HEK293 (cell line): ENCODE results near the gene BBOX1.
"Not testable (repeated sequence)": the region's sequence is repeated elsewhere in the genome, so short reads cannot be mapped to it uniquely, and the experiment has no call there.

Experiments used
- CTCF ChIA-PET: fragments of 350-600 bp; formaldehyde crosslinking; extraction: SDS; loops from one replicate; lab custom pipeline; 2021; ENCODE audit warnings: antibody characterized with exemption; lab: Yijun Ruan, JAX
- POLR2A ChIA-PET: fragments of 300-600 bp; formaldehyde crosslinking; extraction: SDS; loops from one replicate; lab custom pipeline; 2020; ENCODE audit warnings: antibody characterized with exemption, inconsistent platforms; lab: Yijun Ruan, JAX
- H3K27ac ChIP-seq: fragments of 200-500 bp; sonication (Bioruptor generic); 2 replicates; pipeline ENCODE4 v1.5.1; 2014; ENCODE audit warnings: low read depth, low read length, control low read depth, inconsistent platforms; ENCODE audit errors: extremely low read depth
- H3K36me3 ChIP-seq, 2 experiments: fragments of 200-500 bp in 1 of 2; sonication (Bioruptor generic) in 1 of 2; 1 replicate in 1 of 2; 2 replicates in 1 of 2; pipeline ENCODE4 v1.5.1; 2014 to 2017; ENCODE audit warnings: inconsistent platforms in 2 of 2, low read length in 2 of 2; ENCODE audit not compliant: control insufficient read depth in 2 of 2, insufficient read depth in 1 of 2
- H3K4me1 ChIP-seq: fragments of 200-500 bp; sonication (Bioruptor generic); 2 replicates; pipeline ENCODE4 v1.5.1; 2014; ENCODE audit warnings: mild to moderate bottlenecking, low read length, inconsistent platforms; ENCODE audit not compliant: control insufficient read depth, insufficient read depth
- H3K4me3 ChIP-seq: 2 replicates; pipeline ENCODE4 v1.5.1; 2011; ENCODE audit warnings: low read depth, mild to moderate bottlenecking, control low read depth, low read length, moderate library complexity
- H3K9me3 ChIP-seq: fragments of 200-500 bp; sonication (Bioruptor generic); 2 replicates; pipeline ENCODE4 v1.5.1; 2014; ENCODE audit warnings: low read depth, low read length, inconsistent platforms; ENCODE audit not compliant: control insufficient read depth, insufficient read depth
- EGR2 ChIP-seq: fragments of 450-650 bp; formaldehyde crosslinking; IDR thresholded peaks from 2 replicates; pipeline ENCODE4 v1.5.1; 2016; ENCODE audit warnings: low read depth, missing biosample characterization, missing genetic modification characterization
- GFI1B ChIP-seq: fragments of 450-650 bp; formaldehyde crosslinking; IDR thresholded peaks from 2 replicates; pipeline ENCODE4 v1.5.1; 2016; ENCODE audit warnings: missing biosample characterization, missing genetic modification characterization
- PRDM1 ChIP-seq: fragments of 450-650 bp; formaldehyde crosslinking; IDR thresholded peaks from 2 replicates; pipeline ENCODE4; 2016; ENCODE audit warnings: missing biosample characterization, missing genetic modification characterization
- PRDM6 ChIP-seq: fragments of 450-650 bp; formaldehyde crosslinking; IDR thresholded peaks from 2 replicates; pipeline ENCODE4 v1.5.1; 2017; ENCODE audit warnings: missing biosample characterization, missing genetic modification characterization
- SP2 ChIP-seq: fragments of 450-650 bp; formaldehyde crosslinking; IDR thresholded peaks from 2 replicates; pipeline ENCODE4 v1.5.1; 2016; ENCODE audit warnings: missing biosample characterization, missing genetic modification characterization
- ZBTB20 ChIP-seq: fragments of 450-650 bp; formaldehyde crosslinking; IDR thresholded peaks from 2 replicates; pipeline ENCODE4 v1.5.1; 2016; ENCODE audit warnings: missing biosample characterization, missing genetic modification characterization
- ZBTB44 ChIP-seq: fragments of 450-650 bp; IDR thresholded peaks from 2 replicates; pipeline ENCODE4 v1.5.1; 2018; ENCODE audit warnings: missing biosample characterization, mild to moderate bottlenecking, missing genetic modification characterization
- ZNF132 ChIP-seq: fragments of 450-650 bp; formaldehyde crosslinking; IDR thresholded peaks from 2 replicates; pipeline ENCODE4 v1.5.1; 2017; ENCODE audit warnings: missing biosample characterization, missing genetic modification characterization, borderline replicate concordance
- ZNF133 ChIP-seq: fragments of 450-650 bp; formaldehyde crosslinking; IDR thresholded peaks from 2 replicates; pipeline ENCODE4 v1.5.1; 2016; ENCODE audit warnings: missing biosample characterization, missing genetic modification characterization
- ZNF23 ChIP-seq: fragments of 450-650 bp; formaldehyde crosslinking; IDR thresholded peaks from 2 replicates; pipeline ENCODE4 v1.5.1; 2016; ENCODE audit warnings: missing biosample characterization, missing genetic modification characterization, borderline replicate concordance
- ZNF280C ChIP-seq: fragments of 450-650 bp; formaldehyde crosslinking; IDR thresholded peaks from 2 replicates; pipeline ENCODE4 v1.5.1; 2016; ENCODE audit warnings: missing biosample characterization, missing genetic modification characterization
- ZNF335 ChIP-seq: fragments of 450-650 bp; formaldehyde crosslinking; conservative IDR thresholded peaks from 2 replicates; pipeline ENCODE4 v1.5.1; 2016; ENCODE audit warnings: missing biosample characterization, missing genetic modification characterization
- ZNF341 ChIP-seq: fragments of 450-650 bp; formaldehyde crosslinking; IDR thresholded peaks from 2 replicates; pipeline ENCODE4; 2016; ENCODE audit warnings: low read depth, missing biosample characterization, missing genetic modification characterization
- ZNF433 ChIP-seq: fragments of 450-650 bp; formaldehyde crosslinking; IDR thresholded peaks from 2 replicates; pipeline ENCODE4 v1.5.1; 2016; ENCODE audit warnings: missing biosample characterization, missing genetic modification characterization, low read depth
- ZNF473 ChIP-seq: fragments of 450-650 bp; formaldehyde crosslinking; IDR thresholded peaks from 2 replicates; pipeline ENCODE4 v1.5.1; 2017; ENCODE audit warnings: missing biosample characterization, missing genetic modification characterization
- ZNF701 ChIP-seq: fragments of 450-650 bp; formaldehyde crosslinking; IDR thresholded peaks from 2 replicates; pipeline ENCODE4 v1.5.1; 2016; ENCODE audit warnings: missing biosample characterization, missing genetic modification characterization
- ZNF747 ChIP-seq: fragments of 450-650 bp; formaldehyde crosslinking; IDR thresholded peaks from 2 replicates; pipeline ENCODE4 v1.5.1; 2016; ENCODE audit warnings: missing biosample characterization, missing genetic modification characterization

The BBOX1 gene

DNA sequence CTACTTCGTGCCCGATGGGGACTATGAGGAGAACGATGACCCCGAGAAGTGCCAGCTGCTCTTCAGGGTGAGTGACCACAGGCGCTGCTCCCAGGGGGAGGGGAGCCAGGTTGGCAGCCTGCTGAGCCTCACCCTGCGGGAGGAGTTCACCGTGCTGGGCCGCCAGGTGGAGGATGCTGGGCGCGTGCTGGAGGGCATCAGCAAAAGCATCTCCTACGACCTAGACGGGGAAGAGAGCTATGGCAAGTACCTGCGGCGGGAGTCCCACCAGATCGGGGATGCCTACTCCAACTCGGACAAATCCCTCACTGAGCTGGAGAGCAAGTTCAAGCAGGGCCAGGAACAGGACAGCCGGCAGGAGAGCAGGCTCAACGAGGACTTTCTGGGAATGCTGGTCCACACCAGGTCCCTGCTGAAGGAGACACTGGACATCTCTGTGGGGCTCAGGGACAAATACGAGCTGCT, 46.0 kb upstream of the BBOX1 start:
- Histone ChIP-seq H3K4me1 (no peaks in the 10 kb centered on the region; the same call in 1 of the 2 replicates), H3K36me3 (no peaks in the 10 kb centered on the region), H3K27ac (peak overlapping the region; percentile 56), H3K9me3 (no peaks in the 10 kb centered on the region), H3K4me3 (no peak overlapping the region)
- ChIA-PET CTCF (no interaction called here), POLR2A (no interaction called here)
- TF ChIP-seq PRDM6 (tag by site-specific recombination) (no peak), ZNF23 (no peak), ZNF133 (no peak), ZNF433 (tag by site-specific recombination) (no peak), PRDM1 (tag by site-specific recombination) (no peak), SP2 (no peak), ZNF280C (tag by site-specific recombination) (no peak), ZNF701 (no peak), GFI1B (no peak), ZBTB20 (no peak), ZNF335 (tag by site-specific recombination) (no peak)

DNA sequence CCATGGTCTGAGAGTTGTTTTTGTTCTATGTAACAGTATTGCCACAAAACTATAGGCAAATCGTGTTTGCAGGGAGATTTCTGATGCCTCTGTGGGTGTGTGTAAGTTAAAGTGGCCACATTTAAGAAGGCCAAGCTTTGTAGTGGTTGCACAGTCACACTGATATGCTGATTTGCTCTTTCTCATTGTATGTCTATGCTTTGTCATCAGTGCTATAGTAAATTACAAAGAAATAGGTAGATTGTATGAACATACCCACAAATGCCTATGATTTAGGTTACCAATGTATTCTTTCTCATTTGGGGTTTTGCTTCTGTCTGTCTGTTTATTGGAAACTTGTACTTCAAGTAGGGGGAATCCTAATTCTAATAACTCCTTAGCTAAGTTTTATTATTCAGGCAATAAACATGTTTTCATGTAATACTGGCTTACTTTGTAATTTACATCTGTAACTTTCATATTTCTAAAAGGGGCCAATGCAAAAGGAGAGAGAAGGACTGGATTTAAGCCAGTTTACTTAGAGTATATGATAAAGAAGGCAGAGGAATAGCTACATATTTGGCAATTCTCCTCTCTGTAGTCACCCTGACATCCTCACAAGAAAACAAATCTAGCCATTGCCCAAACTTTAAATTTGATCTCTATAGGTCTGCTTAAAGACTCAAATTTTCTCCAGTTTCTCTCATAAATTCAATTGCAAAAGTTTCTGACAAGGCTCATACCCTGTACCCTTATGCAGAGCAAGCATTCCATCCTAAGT, 44.7 kb upstream of the BBOX1 start:
- H3K27ac ChIP-seq = no peak overlapping the region
- CTCF ChIA-PET = interaction anchor here (0.6 to 1.0 kb wide), 3 partner anchors 19 to 503 kb away, joined by 3 read pairs; no protein-coding TSS in a partner anchor
- H3K4me3 ChIP-seq = no peak overlapping the region
- no peaks in the 10 kb centered on the region for H3K9me3 ChIP-seq
- no peak for TF ChIP-seq ZNF132
- no peak for TF ChIP-seq ZBTB44
- TF ChIP-seq ZNF747 (tag by site-specific recombination) = no peak
- no peak for TF ChIP-seq ZNF473 (tag by site-specific recombination)
- no peaks in the 10 kb centered on the region for H3K36me3 ChIP-seq
- H3K4me1 ChIP-seq = no peaks in the 10 kb centered on the region; the same call in 1 of the 2 replicates
- POLR2A ChIA-PET = no interaction called here

GRCh38 chr11:26997378-26997777, 43.2 kb upstream of the BBOX1 start:
- TF ChIP-seq ZNF341 (tag by site-specific recombination) (peak; percentile 32; the same call in 1 of the 2 replicates), EGR2 (tag by site-specific recombination) (no peak)
- CTCF ChIA-PET = no interaction called here

DNA sequence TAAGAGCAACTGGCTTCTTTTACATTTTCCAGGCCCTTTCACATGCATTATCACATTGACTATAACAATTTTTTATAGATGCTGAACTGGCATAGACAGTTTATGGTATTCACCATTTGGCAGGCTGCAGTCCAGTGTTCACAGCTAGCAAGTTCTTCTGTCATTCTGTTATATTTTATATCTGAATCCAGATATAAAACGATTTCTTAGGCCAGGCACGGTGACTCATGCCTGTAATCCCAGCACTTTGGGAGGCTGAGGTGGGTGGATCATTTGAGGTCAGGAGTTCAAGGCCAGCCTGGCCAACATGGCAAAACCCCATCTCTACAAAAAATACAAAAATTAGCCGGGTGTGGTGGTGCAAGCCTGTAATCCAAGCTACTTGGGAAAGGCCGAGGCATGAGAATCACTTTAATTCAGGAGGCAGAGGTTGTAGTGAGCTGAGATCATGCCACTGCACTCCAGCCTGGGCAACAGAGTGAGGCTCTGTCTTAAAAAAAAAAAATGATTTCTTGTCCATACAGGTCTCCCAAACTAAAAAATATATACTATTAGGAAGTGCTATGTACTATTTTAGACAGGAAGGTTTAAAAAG, 39.4 kb upstream of the BBOX1 start:
- POLR2A ChIA-PET, H3K4me3 ChIP-seq, H3K9me3 ChIP-seq, H3K4me1 ChIP-seq, H3K27ac ChIP-seq, CTCF ChIA-PET, H3K36me3 ChIP-seq: not testable (repeated sequence)

More at GRCh38 chr11:26997378-26997777, 43.2 kb upstream of the BBOX1 start:
- Histone ChIP-seq H3K4me3 (no peak overlapping the region), H3K27ac (no peak overlapping the region), H3K4me1 (no peaks in the 10 kb centered on the region; the same call in 1 of the 2 replicates), H3K36me3 (no peaks in the 10 kb centered on the region), H3K9me3 (no peaks in the 10 kb centered on the region)
- POLR2A ChIA-PET = no interaction called here
